Neuron (in vitro differentiated cells): ENCODE data around the gene ALDH8A1.
"Not testable (repeated sequence)": the region's sequence is repeated elsewhere in the genome, so short reads cannot be mapped to it uniquely, and the experiment has no call there.

Experiments used
- H2AFZ ChIP-seq: one replicate; pipeline ENCODE4 v1.6.1; 2013; ENCODE audit warnings: low read depth, mild to moderate bottlenecking, inconsistent platforms, low read length, moderate library complexity
- H3K27me3 ChIP-seq: one replicate; pipeline ENCODE4 v1.6.1; 2013; ENCODE audit warnings: low read length; ENCODE audit not compliant: insufficient read depth
- H3K36me3 ChIP-seq: one replicate; pipeline ENCODE4 v1.6.1; 2013; ENCODE audit warnings: low read length; ENCODE audit not compliant: insufficient read depth
- H3K4me1 ChIP-seq: one replicate; pipeline ENCODE4 v1.6.1; 2013; ENCODE audit warnings: low read length; ENCODE audit not compliant: insufficient read depth
- H3K4me3 ChIP-seq: 2 replicates; pipeline ENCODE4 v1.5.1; 2013; ENCODE audit warnings: mild to moderate bottlenecking, low read length, moderate library complexity
- H3K9me3 ChIP-seq: one replicate; pipeline ENCODE4 v1.6.1; 2013; ENCODE audit warnings: low read length

ALDH8A1 gene

GRCh38 chr6:134918418-134918961, 31.4 kb downstream of the ALDH8A1 start:
- Histone ChIP-seq H3K4me1 (no peaks in the 10 kb centered on the region), H3K4me3 (no peak overlapping the region), H2AFZ (no peak overlapping the region), H3K9me3 (no peaks in the 10 kb centered on the region), H3K27me3 (no peaks in the 10 kb centered on the region), H3K36me3 (no peaks in the 10 kb centered on the region)

GRCh38 chr6:134911547-134911946, 38.4 kb downstream of the ALDH8A1 start:
- no peaks in the 10 kb centered on the region for H3K36me3 ChIP-seq
- H2AFZ ChIP-seq = no peak overlapping the region
- no peaks in the 10 kb centered on the region for H3K27me3 ChIP-seq
- no peak overlapping the region for H3K4me3 ChIP-seq
- H3K9me3 ChIP-seq = no peaks in the 10 kb centered on the region
- H3K4me1 ChIP-seq = peaks cover 2% of the 10 kb centered on the region

- Histone ChIP-seq H3K4me3 (no peak overlapping the region), H3K4me1 (peaks cover 2% of the 10 kb centered on the region), H2AFZ (no peak overlapping the region), H3K9me3 (no peaks in the 10 kb centered on the region), H3K27me3 (no peaks in the 10 kb centered on the region), H3K36me3 (no peaks in the 10 kb centered on the region)
Measured at GRCh38 chr6:134910593-134910935, 39.3 kb downstream of the ALDH8A1 start.

- Histone ChIP-seq H2AFZ (no peak overlapping the region), H3K36me3 (no peaks in the 10 kb centered on the region), H3K4me3 (no peak overlapping the region), H3K9me3 (no peaks in the 10 kb centered on the region), H3K27me3 (no peaks in the 10 kb centered on the region), H3K4me1 (peaks cover 2% of the 10 kb centered on the region)
Measured at GRCh38 chr6:134909701-134910592, 40.0 kb downstream of the ALDH8A1 start.

- Histone ChIP-seq H3K9me3 (no peaks in the 10 kb centered on the region), H3K27me3 (no peaks in the 10 kb centered on the region), H3K4me1 (peaks cover 2% of the 10 kb centered on the region), H2AFZ (no peak overlapping the region), H3K4me3 (no peak overlapping the region), H3K36me3 (no peaks in the 10 kb centered on the region)
Measured at GRCh38 chr6:134908906-134909516, 40.9 kb downstream of the ALDH8A1 start.

GRCh38 chr6:134904731-134905130, 45.2 kb downstream of the ALDH8A1 start:
- H2AFZ ChIP-seq, H3K36me3 ChIP-seq, H3K4me3 ChIP-seq, H3K4me1 ChIP-seq, H3K9me3 ChIP-seq, H3K27me3 ChIP-seq: not testable (repeated sequence)

- H3K4me1 ChIP-seq = no peaks in the 10 kb centered on the region
- H3K36me3 ChIP-seq = no peaks in the 10 kb centered on the region
- no peaks in the 10 kb centered on the region for H3K9me3 ChIP-seq
Measured at GRCh38 chr6:134903448-134903847, 46.5 kb downstream of the ALDH8A1 start.

GRCh38 chr6:134902936-134903335, 47.0 kb downstream of the ALDH8A1 start:
- H2AFZ ChIP-seq = no peak overlapping the region
- H3K4me1 ChIP-seq = no peaks in the 10 kb centered on the region
- no peak overlapping the region for H3K4me3 ChIP-seq
- no peaks in the 10 kb centered on the region for H3K36me3 ChIP-seq
- H3K9me3 ChIP-seq = no peaks in the 10 kb centered on the region
- no peaks in the 10 kb centered on the region for H3K27me3 ChIP-seq

More at GRCh38 chr6:134903448-134903847, 46.5 kb downstream of the ALDH8A1 start:
- Histone ChIP-seq H3K4me3 (no peak overlapping the region), H2AFZ (no peak overlapping the region), H3K27me3 (no peaks in the 10 kb centered on the region)

- H3K9me3 ChIP-seq = no peaks in the 10 kb centered on the region
- H3K4me1 ChIP-seq = no peaks in the 10 kb centered on the region
- no peak overlapping the region for H3K4me3 ChIP-seq
- H3K27me3 ChIP-seq = no peaks in the 10 kb centered on the region
- H2AFZ ChIP-seq = no peak overlapping the region
- H3K36me3 ChIP-seq = no peaks in the 10 kb centered on the region
Measured at GRCh38 chr6:134902074-134902861, 47.6 kb downstream of the ALDH8A1 start.

- Histone ChIP-seq H3K4me1 (peaks cover 4% of the 10 kb centered on the region), H3K9me3 (no peaks in the 10 kb centered on the region), H3K4me3 (no peak overlapping the region), H2AFZ (no peak overlapping the region), H3K36me3 (no peaks in the 10 kb centered on the region), H3K27me3 (no peaks in the 10 kb centered on the region)
Measured at GRCh38 chr6:134898575-134898974, 51.3 kb downstream of the ALDH8A1 start.

GRCh38 chr6:134898166-134898565, 51.7 kb downstream of the ALDH8A1 start:
- not testable (repeated sequence) for H3K4me1 ChIP-seq, H3K27me3 ChIP-seq, H3K4me3 ChIP-seq, H3K9me3 ChIP-seq, H3K36me3 ChIP-seq, H2AFZ ChIP-seq

GRCh38 chr6:134896910-134897309, 53.0 kb downstream of the ALDH8A1 start:
- Histone ChIP-seq H3K36me3 (no peaks in the 10 kb centered on the region), H3K9me3 (peaks cover 2% of the 10 kb centered on the region), H2AFZ (no peak overlapping the region), H3K4me3 (no peak overlapping the region), H3K4me1 (peaks cover 4% of the 10 kb centered on the region), H3K27me3 (no peaks in the 10 kb centered on the region)

GRCh38 chr6:134894800-134895199, 55.1 kb downstream of the ALDH8A1 start:
- Histone ChIP-seq H3K27me3 (no peaks in the 10 kb centered on the region), H3K4me3 (no peak overlapping the region), H3K9me3 (peaks cover 4% of the 10 kb centered on the region), H3K36me3 (no peaks in the 10 kb centered on the region), H2AFZ (no peak overlapping the region), H3K4me1 (peaks cover 4% of the 10 kb centered on the region)
